Measurements from ENCODE around the gene OARD1. TPM values are rescaled to one million over a fixed set of nuclear protein-coding genes. Genes with fewer than 3 reads are reported as not detected.

Gene OARD1
- polyA plus RNA-seq, 3 donors, result 55.4 to 67.2 (median 62.2) TPM

- no peak for DNase-seq
Observed at GRCh38 chr6:41080621-41081020, 8.5 kb upstream of the OARD1 start.

- no peak for DNase-seq
Observed at GRCh38 chr6:41079080-41079479, 6.9 kb upstream of the OARD1 start.

GRCh38 chr6:41078101-41078500 lies 5.9 kb upstream of the OARD1 start:
- DNase-seq, result no peak

- no peak for DNase-seq
Observed at GRCh38 chr6:41077536-41077935, 5.4 kb upstream of the OARD1 start.

- no peak for DNase-seq
Observed at GRCh38 chr6:41075651-41076626, 3.8 kb upstream of the OARD1 start.

- no peak for DNase-seq
Observed at GRCh38 chr6:41074692-41075436, 2.7 kb upstream of the OARD1 start.

- DNase-seq, result no peak
Observed at GRCh38 chr6:41073968-41074691, 2.0 kb upstream of the OARD1 start.

- peak; percentile 91 for DNase-seq
Observed at GRCh38 chr6:41073203-41073967, 1.2 kb upstream of the OARD1 start.

- DNase-seq, result no peak
Observed at GRCh38 chr6:41072836-41073202, 663 bp upstream of the OARD1 start, which contains the start of gene NFYA. Gene NFYA (plus strand): TSS chr6:41072974. CDS start chr6:41079090, 6,116 bp downstream.

- DNase-seq, result no peak
Observed at GRCh38 chr6:41071501-41071922, 644 bp downstream of the OARD1 start.

GRCh38 chr6:41066867-41067304 lies 5.3 kb downstream of the OARD1 start:
- DNase-seq, result peak; percentile 77

GRCh38 chr6:41065550-41066026 lies 6.6 kb downstream of the OARD1 start:
- DNase-seq, result no peak

- no peak for DNase-seq
Observed at GRCh38 chr6:41064841-41065240, 7.3 kb downstream of the OARD1 start.

- no peak for DNase-seq
Observed at GRCh38 chr6:41063884-41064285, 8.3 kb downstream of the OARD1 start.

GRCh38 chr6:41062056-41062455 lies 10.1 kb downstream of the OARD1 start:
- no peak for DNase-seq

GRCh38 chr6:41061196-41061726 lies 10.9 kb downstream of the OARD1 start:
- no peak for DNase-seq

- DNase-seq, result no peak
Observed at GRCh38 chr6:41059556-41059955, 12.6 kb downstream of the OARD1 start.

- no peak for DNase-seq
Observed at GRCh38 chr6:41058783-41059181, 13.4 kb downstream of the OARD1 start.

- no peak for DNase-seq
Observed at GRCh38 chr6:41056768-41057490, 15.2 kb downstream of the OARD1 start.

GRCh38 chr6:41055149-41055548 lies 17.0 kb downstream of the OARD1 start:
- no peak for DNase-seq
